Esophagus (tissue), 2 donors: ENCODE results near the gene EPS15. TPM values are rescaled to one million over a fixed set of nuclear protein-coding genes. Genes with fewer than 3 reads are reported as not detected.
"Not testable (repeated sequence)": the region's sequence is repeated elsewhere in the genome, so short reads cannot be mapped to it uniquely, and the experiment has no call there.

Experiments used
- H3K27ac ChIP-seq, 2 donors: one replicate each; pipeline ENCODE4 v1.5.1; 2013; ENCODE audit warnings: low read depth in 2 of 2, mild to moderate bottlenecking in 2 of 2, inconsistent platforms in 1 of 2, low read length in 1 of 2, moderate library complexity in 1 of 2
- H3K27me3 ChIP-seq, 2 donors: one replicate each; pipeline ENCODE4 v1.6.1; 2013; ENCODE audit warnings: low read length in 2 of 2, control low read depth in 1 of 2, mild to moderate bottlenecking in 1 of 2; ENCODE audit not compliant: insufficient read depth in 2 of 2, control insufficient read depth in 1 of 2
- H3K36me3 ChIP-seq, 2 donors: one replicate each; pipeline ENCODE4 v1.6.1; 2013; ENCODE audit warnings: low read length in 1 of 2; ENCODE audit not compliant: control insufficient read depth in 2 of 2, insufficient read depth in 2 of 2
- H3K4me1 ChIP-seq, 2 donors: one replicate each; pipeline ENCODE4 v1.6.1; 2013; ENCODE audit warnings: low read length in 1 of 2; ENCODE audit not compliant: control insufficient read depth in 2 of 2, insufficient read depth in 2 of 2
- H3K4me3 ChIP-seq, 2 donors: one replicate each; pipeline ENCODE4 v1.5.1; 2013; ENCODE audit warnings: low read length in 2 of 2, mild to moderate bottlenecking in 2 of 2, low read depth in 1 of 2, moderate library complexity in 1 of 2
- H3K9me3 ChIP-seq, 2 donors: one replicate each; pipeline ENCODE4 v1.6.1; 2013; ENCODE audit warnings: mild to moderate bottlenecking in 2 of 2, low read depth in 1 of 2, low read length in 1 of 2, moderate library complexity in 1 of 2; ENCODE audit not compliant: control insufficient read depth in 2 of 2, insufficient read depth in 1 of 2
- WGBS, 2 donors: extraction: QIAGEN DNeasy Blood & Tissue Kit; methylation state at CpG; one replicate each; pipeline ENCODE4 v1.1.7; 2013; 5-methylcytosine and 5-hydroxymethylcytosine counted together
- polyA plus RNA-seq, 2 donors: library from polyadenylated mRNA; stranded (reverse); fragments of 200-250 nt; gene quantifications; one replicate each; pipeline ENCODE4 v1.2.3, GENCODE V29; 2013
- donor health status: healthy with polysubstance abuse.
- donor health status: Bipolar disorder and iron deficiency.

Gene EPS15
- polyA plus RNA-seq, 2 donors = 10.8 to 14.4 TPM

DNA sequence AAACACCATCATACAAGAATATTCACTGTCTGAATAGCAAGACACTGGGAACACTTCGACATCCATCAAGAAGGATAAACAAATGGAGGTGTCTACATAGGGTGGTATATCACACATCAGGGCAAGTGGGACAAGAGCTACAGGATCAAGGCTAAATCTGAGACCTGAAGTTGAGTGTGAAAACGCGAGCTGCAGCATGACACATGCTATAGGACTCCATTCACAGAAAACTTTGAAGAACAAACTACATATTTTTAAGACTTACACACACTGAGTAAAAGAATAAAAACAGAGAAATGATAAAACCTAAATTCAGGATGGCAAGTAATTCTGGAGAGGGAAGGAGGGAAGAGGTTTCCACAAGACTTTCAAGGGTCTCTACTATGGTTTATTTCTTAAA, 190.8 kb downstream of the EPS15 start:
- WGBS, 2 donors = 88 to 92% methylated on average over 3 of the region's 3 CpGs
- Histone ChIP-seq H3K27me3 (no peaks in the 10 kb centered on the region), H3K27ac (no peak overlapping the region), H3K4me3 (no peak overlapping the region), H3K4me1 (peaks cover 3 to 13% of the 10 kb centered on the region in 2 donors), H3K9me3 (no peaks in the 10 kb centered on the region), H3K36me3 (no peaks in the 10 kb centered on the region)

DNA sequence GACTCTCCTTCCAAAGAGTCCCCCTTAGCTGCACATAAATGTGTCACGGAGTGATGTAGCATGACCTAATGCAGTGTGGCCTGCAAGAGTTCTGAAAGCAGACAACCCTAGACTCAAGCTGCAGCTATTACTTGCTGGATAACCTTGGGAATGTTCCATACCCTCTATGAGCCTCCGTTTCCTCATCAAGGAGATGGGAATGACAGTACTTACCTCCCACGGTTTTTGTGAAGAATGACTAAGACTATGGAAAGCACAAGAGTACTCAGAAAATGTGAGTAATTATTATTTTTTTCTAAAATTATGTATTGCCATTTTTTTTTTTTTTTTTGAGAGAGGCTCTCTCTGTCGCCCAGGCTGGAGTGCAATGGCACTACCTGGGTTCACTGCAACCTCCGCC, 191.7 kb downstream of the EPS15 start:
- Histone ChIP-seq H3K27me3 (no peaks in the 10 kb centered on the region), H3K4me1 (peaks cover 3 to 13% of the 10 kb centered on the region in 2 donors), H3K9me3 (no peaks in the 10 kb centered on the region), H3K4me3 (no peak overlapping the region), H3K36me3 (no peaks in the 10 kb centered on the region), H3K27ac (no peak overlapping the region)
- WGBS, 2 donors = 75 to 79% methylated on average over 5 of the region's 5 CpGs

DNA sequence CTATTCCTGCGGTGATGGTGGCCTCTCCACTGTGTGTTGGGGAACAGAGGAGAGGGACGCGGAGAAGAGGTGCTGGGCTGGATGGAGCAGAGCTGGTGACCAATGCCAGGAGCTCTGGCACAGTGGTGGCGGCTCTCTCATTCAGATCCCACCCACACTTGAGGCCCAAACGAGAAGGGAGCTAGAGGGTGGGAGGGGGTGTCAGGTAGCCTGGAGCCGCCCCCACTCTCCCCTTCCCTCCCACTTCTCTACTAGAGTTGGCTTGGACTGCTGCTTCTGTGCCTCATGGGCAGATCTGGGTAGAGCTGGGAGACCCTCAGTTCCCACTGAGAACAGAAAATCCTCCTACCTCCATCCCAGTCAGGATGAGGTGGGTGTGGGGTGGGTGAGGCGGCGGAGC, 192.2 kb downstream of the EPS15 start:
- WGBS, 2 donors = 81 to 86% methylated on average over 8 of the region's 8 CpGs
- H3K27me3 ChIP-seq = no peaks in the 10 kb centered on the region
- H3K9me3 ChIP-seq = no peaks in the 10 kb centered on the region
- no peak overlapping the region for H3K4me3 ChIP-seq
- H3K4me1 ChIP-seq = peaks cover 3 to 13% of the 10 kb centered on the region in 2 donors
- H3K36me3 ChIP-seq = no peaks in the 10 kb centered on the region
- H3K27ac ChIP-seq = no peak overlapping the region

DNA sequence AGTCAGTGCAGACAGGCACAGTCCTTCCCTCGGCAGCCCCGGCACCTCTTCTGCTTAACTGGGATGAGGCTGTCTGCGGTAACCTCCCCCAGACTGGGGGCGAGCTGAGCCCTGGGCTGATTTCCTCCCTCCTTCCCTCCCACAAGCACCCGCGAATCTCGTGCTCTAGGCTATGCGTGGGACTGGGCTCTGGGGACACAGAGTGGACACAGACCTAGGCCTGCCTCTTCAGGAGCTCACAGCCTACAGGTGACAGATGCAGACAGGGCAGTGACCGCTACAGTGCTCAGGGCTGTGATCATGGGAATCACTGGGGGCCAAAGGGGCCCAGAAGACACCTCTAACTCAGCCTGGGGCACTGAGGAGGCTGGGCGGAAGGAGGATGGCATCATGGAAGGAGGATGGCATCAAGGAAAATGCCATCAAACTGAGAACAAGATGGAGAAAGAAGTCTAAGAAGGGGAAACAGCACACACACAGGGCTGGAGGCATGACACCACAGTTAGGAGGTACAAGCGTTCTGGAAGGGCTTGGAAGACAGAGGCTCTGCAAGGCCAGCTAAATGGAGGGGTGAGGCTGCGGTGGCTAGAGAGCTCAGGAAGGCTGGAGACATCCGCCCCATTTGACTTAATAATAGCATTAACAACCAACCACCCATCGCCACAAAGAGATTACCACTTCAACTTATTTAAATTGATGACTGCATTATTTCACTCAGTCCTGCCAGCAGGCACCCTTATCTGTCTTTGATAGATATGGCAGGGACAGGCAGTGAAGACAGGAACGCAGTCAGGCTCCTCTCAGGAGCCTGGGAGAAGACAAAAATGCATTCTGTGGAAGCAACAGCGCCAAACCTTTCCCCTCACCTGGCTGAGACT, 192.9 kb downstream of the EPS15 start:
- H3K27ac ChIP-seq = no peak overlapping the region

DNA sequence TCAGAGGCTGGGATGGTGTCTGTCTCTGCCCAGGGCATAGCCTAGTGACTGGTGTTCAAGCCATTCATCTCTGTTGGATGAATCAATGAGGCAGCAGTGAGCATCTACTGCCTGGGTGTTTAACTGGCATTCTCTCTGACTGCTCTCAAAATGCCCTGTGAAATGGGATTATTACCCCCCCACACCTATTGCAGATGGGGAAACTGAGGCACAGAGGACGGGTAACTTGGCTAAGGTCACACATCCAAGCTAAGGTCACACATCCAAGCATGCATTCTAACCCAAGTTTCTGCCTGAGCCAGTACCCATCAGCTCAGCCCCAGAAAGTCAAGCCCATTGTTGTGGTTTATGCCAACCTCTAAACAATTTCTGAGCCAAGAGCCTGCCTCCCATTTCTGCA, 193.7 kb downstream of the EPS15 start:
- no peak overlapping the region for H3K4me3 ChIP-seq
- no peaks in the 10 kb centered on the region for H3K9me3 ChIP-seq
- no peaks in the 10 kb centered on the region for H3K36me3 ChIP-seq
- no peaks in the 10 kb centered on the region for H3K27me3 ChIP-seq
- H3K4me1 ChIP-seq = peaks cover 3 to 9% of the 10 kb centered on the region in 2 donors
- H3K27ac ChIP-seq = no peak overlapping the region
- WGBS, 2 donors = 70 to 75% methylated on average over 1 of the region's 1 CpG

More for the DNA sequence above, 192.9 kb downstream of the EPS15 start:
- Histone ChIP-seq H3K4me3 (no peak overlapping the region), H3K4me1 (peaks cover 3 to 9% of the 10 kb centered on the region in 2 donors), H3K36me3 (no peaks in the 10 kb centered on the region), H3K27me3 (no peaks in the 10 kb centered on the region), H3K9me3 (no peaks in the 10 kb centered on the region)
- 84 to 88% methylated on average over 16 of the region's 16 CpGs for WGBS, 2 donors

DNA sequence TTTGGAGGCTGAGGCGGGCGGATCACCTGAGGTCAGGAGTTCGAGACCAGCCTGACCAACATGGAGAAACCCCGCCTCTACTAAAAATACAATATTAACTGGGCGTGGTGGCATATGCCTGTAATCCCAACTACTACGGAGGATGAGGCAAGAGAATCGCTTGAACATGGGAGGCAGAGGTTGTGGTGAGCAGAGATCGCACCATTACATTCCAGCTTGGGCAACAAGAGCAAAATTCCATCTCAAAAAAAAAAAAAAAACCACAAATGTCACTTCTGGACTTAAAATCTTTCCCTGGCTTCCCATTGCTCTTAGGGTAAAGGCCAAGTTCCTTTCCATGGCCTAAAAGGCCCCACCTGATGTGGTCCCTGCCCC, 194.1 kb downstream of the EPS15 start:
- H3K4me3 ChIP-seq, H3K4me1 ChIP-seq, H3K9me3 ChIP-seq, H3K36me3 ChIP-seq, H3K27ac ChIP-seq, H3K27me3 ChIP-seq: not testable (repeated sequence)
- 83 to 86% methylated on average over 8 of the region's 8 CpGs for WGBS, 2 donors

DNA sequence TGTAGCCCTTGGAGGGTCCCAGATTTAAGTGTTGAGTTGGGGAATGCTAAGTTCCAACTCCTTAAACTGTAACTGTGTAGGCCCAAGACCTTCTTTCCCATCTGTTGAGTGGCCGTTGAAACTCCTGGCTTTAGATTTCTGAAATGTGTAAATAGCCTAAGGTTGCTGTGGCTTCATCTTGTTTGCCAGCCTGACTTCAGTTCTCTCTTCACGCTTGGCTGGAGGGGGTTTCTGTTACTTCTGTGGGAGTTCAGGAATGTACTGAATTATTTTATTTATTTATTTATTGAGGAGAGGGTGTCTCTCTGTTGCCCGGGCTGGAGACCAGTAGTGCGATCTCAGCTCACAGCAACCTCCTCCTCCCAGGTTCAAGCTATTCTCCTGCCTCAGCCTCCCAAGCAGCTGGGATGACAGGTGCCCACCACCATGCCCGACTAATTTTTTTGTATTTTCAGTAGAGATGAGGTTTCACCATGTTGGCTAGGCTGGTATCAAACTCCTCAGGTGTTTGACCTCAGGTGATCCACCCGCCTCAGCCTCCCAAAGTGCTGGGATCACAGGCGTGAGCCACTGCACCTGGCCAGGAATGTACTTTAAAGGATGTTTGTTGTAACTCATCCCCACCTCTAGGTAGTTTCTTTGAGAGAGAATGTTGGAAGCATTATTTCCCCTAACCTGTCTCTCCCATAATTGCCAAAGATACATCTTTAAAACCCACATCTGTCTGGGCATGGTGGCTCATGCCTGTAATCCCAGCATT, 194.6 kb downstream of the EPS15 start:
- Histone ChIP-seq H3K4me3 (no peak overlapping the region), H3K36me3 (no peaks in the 10 kb centered on the region), H3K4me1 (peaks cover 3 to 5% of the 10 kb centered on the region in 2 donors), H3K27ac (no peak overlapping the region), H3K27me3 (no peaks in the 10 kb centered on the region), H3K9me3 (no peaks in the 10 kb centered on the region)
- 81 to 90% methylated on average over 7 of the region's 7 CpGs for WGBS, 2 donors

DNA sequence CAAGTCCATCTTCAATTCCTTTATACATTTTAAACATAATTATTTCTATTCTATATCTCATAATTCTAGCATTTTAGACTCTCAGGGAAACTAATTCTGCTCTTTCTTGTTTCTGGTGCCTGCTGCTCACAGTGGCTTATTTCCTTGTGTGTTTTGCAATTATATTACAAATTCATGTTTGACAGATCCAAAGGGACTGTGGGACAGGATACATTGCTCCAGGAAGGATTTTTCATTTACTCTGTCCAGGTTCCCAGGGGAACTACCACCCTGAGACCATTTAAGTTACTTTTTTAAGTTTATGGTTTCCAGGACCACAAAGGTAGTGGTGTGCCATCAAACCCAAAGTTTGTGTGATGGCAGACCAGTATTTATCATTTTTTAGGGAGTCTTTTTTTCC, 195.3 kb downstream of the EPS15 start:
- Histone ChIP-seq H3K36me3 (no peaks in the 10 kb centered on the region), H3K9me3 (no peaks in the 10 kb centered on the region), H3K27me3 (no peaks in the 10 kb centered on the region), H3K4me1 (peaks cover under 1 to 3% of the 10 kb centered on the region in 2 donors), H3K4me3 (no peak overlapping the region), H3K27ac (no peak overlapping the region)

DNA sequence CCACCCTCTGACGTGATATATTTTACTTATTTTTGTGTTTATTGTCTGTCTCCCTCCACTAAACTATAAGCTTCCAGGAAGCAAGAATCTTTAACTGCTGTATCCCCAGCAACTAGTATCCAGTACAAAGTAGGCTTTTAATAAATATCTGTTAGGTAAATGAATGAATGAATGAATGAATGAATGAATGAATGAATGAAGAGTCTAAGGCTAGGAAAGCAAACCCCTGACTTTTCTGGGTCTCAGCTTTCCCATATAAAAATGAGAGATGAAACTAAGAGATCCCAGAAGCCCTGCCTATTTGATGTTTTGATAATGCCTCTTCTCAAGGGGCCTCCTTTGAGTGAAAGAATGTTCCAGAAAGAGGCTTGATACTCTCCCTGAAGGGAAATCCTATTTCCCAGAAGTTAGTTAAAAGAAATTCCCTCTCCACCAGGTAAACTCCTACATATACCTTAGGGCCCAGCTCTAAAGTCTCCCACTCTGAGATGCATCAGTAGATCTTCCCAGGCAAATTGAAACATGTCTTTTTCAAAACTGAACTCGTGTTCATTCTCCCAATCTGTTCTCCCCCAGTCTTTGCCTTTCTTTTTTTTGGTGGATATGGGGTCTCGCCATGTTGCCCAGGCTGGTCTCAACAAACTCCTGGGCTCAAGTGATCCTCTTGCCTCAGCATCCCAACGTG, 196.5 kb downstream of the EPS15 start:
- Histone ChIP-seq H3K27me3 (no peaks in the 10 kb centered on the region), H3K9me3 (no peaks in the 10 kb centered on the region), H3K36me3 (no peaks in the 10 kb centered on the region), H3K4me3 (no peak overlapping the region), H3K27ac (no peak overlapping the region), H3K4me1 (peaks cover 0 to 3% of the 10 kb centered on the region in 2 donors)
- WGBS, 2 donors = 84 to 93% methylated on average over 4 of the region's 4 CpGs
